HG03520 (cell line): ENCODE measurements around the gene SCNN1A.

Source experiments
- ATAC-seq: cut with Tn5 transposase; IDR thresholded peaks from one replicate; pipeline ENCODE4 v1.9.1; 2021; ENCODE audit warnings: mild to moderate bottlenecking, moderate library complexity; ENCODE audit not compliant: unreplicated experiment

The SCNN1A gene

GRCh38 chr12:6301721-6302120 lies 73.6 kb downstream of the SCNN1A start:
- no peak for ATAC-seq

- ATAC-seq: no peak
Observed at GRCh38 chr12:6297170-6297569, 78.2 kb downstream of the SCNN1A start.
